LNCAP (cell line): ENCODE data around the gene AGR3.

ENCODE experiments used
- TF ChIP-seq, protein P1 (sequence below): fragments of 450-650 bp; IDR thresholded peaks from 2 replicates; pipeline ENCODE4 v1.5.1; 2017; ENCODE audit warnings: mild to moderate bottlenecking

Gene AGR3

DNA sequence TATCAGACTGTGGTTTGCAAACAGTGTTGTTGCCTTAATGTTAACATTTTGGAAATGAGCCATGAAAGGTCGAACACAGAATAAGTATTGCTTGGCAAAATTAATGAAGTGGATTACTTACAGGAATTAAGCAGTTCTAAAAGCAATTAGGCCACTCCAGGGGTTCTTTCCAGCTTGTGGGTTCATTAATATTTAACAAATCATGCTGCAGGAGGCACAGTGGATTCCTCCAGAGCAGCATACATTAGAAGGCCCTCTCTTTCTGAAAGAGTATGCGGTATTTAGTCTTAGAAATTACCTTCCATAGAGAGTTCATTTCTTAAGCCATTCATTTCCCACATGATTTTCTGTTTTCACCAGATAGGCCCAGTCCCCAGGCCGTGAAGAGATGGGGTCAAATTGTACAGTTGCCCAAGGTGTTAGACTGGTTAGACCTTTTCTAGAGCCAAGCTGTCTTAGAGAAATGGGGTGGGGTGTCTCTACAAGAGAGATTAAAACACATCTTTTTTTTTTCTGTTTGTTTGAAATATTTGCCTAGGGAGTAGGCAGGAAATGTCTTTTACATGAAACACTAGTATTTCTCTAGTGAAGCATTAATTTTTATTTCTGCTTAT, 40.0 kb upstream of the AGR3 start:
- TF ChIP-seq, protein P1, sequence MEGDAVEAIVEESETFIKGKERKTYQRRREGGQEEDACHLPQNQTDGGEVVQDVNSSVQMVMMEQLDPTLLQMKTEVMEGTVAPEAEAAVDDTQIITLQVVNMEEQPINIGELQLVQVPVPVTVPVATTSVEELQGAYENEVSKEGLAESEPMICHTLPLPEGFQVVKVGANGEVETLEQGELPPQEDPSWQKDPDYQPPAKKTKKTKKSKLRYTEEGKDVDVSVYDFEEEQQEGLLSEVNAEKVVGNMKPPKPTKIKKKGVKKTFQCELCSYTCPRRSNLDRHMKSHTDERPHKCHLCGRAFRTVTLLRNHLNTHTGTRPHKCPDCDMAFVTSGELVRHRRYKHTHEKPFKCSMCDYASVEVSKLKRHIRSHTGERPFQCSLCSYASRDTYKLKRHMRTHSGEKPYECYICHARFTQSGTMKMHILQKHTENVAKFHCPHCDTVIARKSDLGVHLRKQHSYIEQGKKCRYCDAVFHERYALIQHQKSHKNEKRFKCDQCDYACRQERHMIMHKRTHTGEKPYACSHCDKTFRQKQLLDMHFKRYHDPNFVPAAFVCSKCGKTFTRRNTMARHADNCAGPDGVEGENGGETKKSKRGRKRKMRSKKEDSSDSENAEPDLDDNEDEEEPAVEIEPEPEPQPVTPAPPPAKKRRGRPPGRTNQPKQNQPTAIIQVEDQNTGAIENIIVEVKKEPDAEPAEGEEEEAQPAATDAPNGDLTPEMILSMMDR = no peak

DNA sequence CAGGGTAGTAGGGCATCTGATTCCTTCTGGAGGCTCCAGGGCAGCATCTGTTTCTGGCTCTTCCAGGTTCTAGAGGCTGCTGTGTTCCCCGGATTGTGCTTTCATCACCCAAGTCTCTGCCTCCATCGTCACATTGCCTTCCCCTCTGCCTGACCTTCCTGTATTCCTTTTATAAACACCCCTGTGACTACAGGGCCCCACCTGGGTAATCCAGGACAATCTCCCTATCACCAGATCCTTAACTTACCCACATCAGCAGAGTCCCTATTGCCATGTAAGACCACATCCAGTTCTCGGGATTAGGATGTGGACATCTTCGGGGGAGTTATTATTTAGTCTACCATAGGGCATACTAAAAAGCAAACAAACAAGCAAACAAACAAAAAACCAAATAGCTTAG, 39.4 kb upstream of the AGR3 start:
- TF ChIP-seq, protein P1 = no peak

DNA sequence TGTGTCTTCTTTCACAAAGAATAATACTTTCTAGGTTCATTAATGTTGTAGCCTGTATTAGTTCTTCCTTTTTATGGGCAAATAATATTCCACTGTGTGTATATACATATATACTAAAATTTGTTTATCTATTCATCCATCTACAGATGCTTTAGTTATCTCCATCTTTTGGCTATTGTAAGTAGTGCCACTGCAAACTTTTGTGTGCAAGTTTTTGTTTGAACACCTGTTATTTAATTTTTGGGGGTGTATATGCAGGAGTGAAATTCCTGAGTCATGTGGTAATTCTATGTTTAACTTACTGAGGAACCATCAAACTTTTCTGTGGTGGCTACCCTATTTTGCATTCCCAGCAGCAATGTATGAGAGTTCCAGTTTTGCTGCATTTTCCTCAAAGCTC, 37.7 kb upstream of the AGR3 start:
- TF ChIP-seq, protein P1 = no peak

DNA sequence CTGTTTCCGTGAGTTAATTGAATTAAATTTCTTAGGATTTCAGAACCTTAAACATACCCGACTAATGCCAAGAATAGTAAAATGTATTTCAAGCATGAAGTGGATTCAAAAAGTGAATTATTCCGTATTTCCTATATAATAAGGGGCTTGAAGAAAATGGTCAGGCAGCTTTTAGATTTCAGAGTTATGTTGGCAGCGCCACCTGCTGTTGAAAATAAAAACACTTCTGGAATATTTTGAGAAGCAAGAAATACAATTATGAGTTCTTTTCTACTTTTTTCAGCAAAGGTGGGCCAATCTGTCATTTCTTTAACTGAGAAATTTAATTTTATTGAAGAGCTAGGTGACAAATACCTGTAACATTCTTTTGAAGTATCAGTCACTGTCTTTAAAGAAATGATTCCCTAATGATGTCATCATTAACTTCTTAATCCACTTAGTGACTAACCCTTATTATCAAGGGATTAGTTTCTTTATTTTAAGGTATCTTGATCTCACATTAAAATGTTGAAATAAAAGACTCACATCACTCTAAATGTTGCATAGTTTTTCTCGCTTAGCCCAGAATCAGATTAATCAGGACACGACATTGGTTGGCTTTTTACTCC, 36.6 kb upstream of the AGR3 start:
- TF ChIP-seq, protein P1 = peak; percentile 75

DNA sequence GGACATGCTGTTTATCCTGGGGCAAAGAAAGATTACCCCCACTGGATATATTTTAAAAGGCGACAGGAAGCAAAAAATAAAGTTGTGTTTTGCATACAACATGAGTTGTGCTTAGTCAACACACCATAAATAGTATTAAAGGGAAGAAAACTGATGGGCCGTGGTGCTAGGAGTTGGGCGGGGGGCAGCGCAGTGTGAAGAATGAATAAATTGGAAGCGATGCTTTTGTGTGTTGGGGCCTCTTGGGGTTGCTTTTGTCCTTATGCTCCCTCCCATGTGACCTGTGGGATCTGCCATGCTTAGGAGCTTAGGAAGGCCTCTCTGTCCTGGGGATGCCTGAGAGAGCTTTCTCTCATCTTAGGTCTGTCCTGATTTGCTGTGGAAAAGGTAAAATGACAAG, 35.0 kb upstream of the AGR3 start:
- TF ChIP-seq, protein P1 = no peak

DNA sequence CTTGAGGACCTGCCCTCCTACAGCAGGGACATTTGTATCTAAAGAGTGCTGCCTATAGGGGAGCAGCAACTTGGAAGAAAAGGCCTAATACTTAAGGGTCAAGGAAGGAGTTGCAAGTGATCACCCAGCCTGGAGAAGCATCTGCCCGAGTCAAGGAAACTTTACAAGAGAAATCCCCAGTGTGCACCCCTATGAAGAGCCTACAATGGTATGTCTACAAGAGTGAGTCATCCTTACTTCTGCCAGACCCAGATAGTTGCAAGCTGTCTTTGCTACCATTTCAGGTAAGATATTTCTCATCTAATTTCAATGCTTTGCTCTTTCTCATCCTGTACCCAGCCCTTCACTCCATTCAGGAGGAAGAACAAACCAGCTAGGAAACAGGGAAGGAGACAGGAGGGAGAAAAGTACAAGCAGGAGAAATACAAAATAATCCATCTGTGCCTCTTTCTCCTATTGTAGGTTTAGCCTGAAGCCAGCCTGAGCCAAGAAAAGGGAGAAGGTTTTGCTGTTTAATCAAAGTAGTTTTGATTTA, 34.4 kb upstream of the AGR3 start:
- TF ChIP-seq, protein P1 = no peak

DNA sequence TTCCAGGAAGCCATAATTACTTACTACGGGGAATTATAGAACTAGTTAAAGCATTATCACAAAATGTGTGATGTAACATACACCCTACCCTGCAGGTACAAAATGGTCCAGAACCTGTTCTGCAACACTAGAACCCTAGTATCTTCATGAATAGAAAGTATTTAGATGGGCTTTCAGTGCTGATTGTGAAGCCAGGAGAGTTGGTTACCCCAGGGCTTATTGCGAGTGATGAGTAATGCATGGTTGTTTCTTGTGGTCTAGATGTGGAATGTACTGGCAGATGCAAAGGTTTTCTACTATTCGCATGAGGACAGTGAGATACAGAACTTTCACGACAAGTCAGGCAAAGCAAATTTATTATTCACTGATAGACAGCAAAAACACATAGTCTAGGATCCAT, 33.6 kb upstream of the AGR3 start:
- TF ChIP-seq, protein P1 = no peak
